Sigmoid colon (tissue), 3 donors: Measurements from ENCODE around the gene GEMIN2.

Experiments used
- POLR2A ChIP-seq, 2 donors: fragments of 450-650 bp; IDR thresholded peaks; one replicate each; pipeline ENCODE4 v1.6.1; 2016; ENCODE audit warnings: antibody characterized with exemption in 2 of 2, mild to moderate bottlenecking in 2 of 2, moderate library complexity in 2 of 2
- TF ChIP-seq, protein P1 (sequence below), 4 experiments: fragments of 450-650 bp in 3 of 4; fragments of 200-600 bp in 1 of 4; IDR thresholded peaks; one replicate each; pipeline ENCODE4 v1.5.1; 2016 to 2019; ENCODE audit warnings: antibody characterized with exemption in 4 of 4, mild to moderate bottlenecking in 3 of 4, moderate library complexity in 2 of 4

DNA sequence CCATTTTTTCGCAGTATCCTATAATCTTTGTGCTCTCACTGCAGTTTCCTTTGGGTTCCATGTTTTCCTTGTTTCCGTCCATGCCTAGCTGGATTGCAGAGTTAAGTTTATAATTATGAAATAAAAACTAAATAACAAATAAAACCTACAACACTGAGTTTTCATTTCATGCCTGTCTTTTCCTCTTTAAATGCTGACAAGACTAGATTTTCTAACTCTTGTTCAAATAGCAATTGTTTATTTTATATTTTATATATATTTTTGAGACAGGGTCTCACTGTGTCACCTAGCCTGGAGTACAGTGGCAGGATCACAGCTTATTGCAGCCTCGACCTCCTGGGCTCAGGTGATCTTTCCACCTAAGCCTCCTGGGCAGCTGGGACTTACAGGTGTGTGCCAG lies 5.3 kb upstream of the GEMIN2 start:
- no peak for TF ChIP-seq POLR2A (IDR thresholded peaks at IDR 0.05)
- TF ChIP-seq, protein P1, sequence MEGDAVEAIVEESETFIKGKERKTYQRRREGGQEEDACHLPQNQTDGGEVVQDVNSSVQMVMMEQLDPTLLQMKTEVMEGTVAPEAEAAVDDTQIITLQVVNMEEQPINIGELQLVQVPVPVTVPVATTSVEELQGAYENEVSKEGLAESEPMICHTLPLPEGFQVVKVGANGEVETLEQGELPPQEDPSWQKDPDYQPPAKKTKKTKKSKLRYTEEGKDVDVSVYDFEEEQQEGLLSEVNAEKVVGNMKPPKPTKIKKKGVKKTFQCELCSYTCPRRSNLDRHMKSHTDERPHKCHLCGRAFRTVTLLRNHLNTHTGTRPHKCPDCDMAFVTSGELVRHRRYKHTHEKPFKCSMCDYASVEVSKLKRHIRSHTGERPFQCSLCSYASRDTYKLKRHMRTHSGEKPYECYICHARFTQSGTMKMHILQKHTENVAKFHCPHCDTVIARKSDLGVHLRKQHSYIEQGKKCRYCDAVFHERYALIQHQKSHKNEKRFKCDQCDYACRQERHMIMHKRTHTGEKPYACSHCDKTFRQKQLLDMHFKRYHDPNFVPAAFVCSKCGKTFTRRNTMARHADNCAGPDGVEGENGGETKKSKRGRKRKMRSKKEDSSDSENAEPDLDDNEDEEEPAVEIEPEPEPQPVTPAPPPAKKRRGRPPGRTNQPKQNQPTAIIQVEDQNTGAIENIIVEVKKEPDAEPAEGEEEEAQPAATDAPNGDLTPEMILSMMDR (IDR thresholded peaks at IDR 0.05), result no peak
